ENCODE data around the gene ATP2C2. TPM values are rescaled to one million over a fixed set of nuclear protein-coding genes. Genes with fewer than 3 reads are reported as not detected.
"Not testable (repeated sequence)": the region's sequence is repeated elsewhere in the genome, so short reads cannot be mapped to it uniquely, and the experiment has no call there.

The ATP2C2 gene
- total RNA-seq, 1 donor from 2014 or later, result not detected

- peaks cover 18% of the 10 kb centered on the region for H3K9me3 Mint-ChIP-seq
- no peak overlapping the region for H3K27ac Mint-ChIP-seq
- no peak overlapping the region for H3K4me3 Mint-ChIP-seq
- TF ChIP-seq CTCF (IDR thresholded peaks at IDR 0.05), result no peak
- DNase-seq (no peak), ATAC-seq (ENCODE audit: low read depth) (no peak)
- ChIA-PET POLR2A (no interaction called here), CTCF (no interaction called here)
- peaks cover 4% of the 10 kb centered on the region for H3K27me3 Mint-ChIP-seq
- H3K36me3 Mint-ChIP-seq (ENCODE audit: low read depth), result no peaks in the 10 kb centered on the region
- intact Hi-C loops (cut with micrococcal nuclease), result no loop called here
- no peaks in the 10 kb centered on the region for H3K4me1 Mint-ChIP-seq
These were observed 18.7 kb downstream of the ATP2C2 start for GRCh38 chr16:84387021-84387420.

- no peaks in the 10 kb centered on the region for H3K36me3 Mint-ChIP-seq (ENCODE audit: low read depth)
- H3K4me1 Mint-ChIP-seq, result no peaks in the 10 kb centered on the region
- H3K27me3 Mint-ChIP-seq, result peaks cover 13% of the 10 kb centered on the region
- no peak for DNase-seq
- CTCF ChIA-PET, result no interaction called here
- TF ChIP-seq CTCF (IDR thresholded peaks at IDR 0.05), result no peak
- H3K27ac Mint-ChIP-seq, result no peak overlapping the region
- no peak overlapping the region for H3K4me3 Mint-ChIP-seq
- POLR2A ChIA-PET, result no interaction called here
- no peak for ATAC-seq (ENCODE audit: low read depth)
- peaks cover 10% of the 10 kb centered on the region for H3K9me3 Mint-ChIP-seq
- intact Hi-C loops (cut with micrococcal nuclease), result no loop called here
These were observed 21.9 kb downstream of the ATP2C2 start for GRCh38 chr16:84390131-84390785.

GRCh38 chr16:84391151-84392030, 23.1 kb downstream of the ATP2C2 start:
- intact Hi-C loops (cut with micrococcal nuclease), result no loop called here
- no peak for TF ChIP-seq CTCF (IDR thresholded peaks at IDR 0.05)
- Mint-ChIP-seq H3K36me3 (ENCODE audit: low read depth) (no peaks in the 10 kb centered on the region), H3K27me3 (peaks cover 16% of the 10 kb centered on the region), H3K4me1 (no peaks in the 10 kb centered on the region), H3K4me3 (no peak overlapping the region), H3K27ac (no peak overlapping the region), H3K9me3 (no peaks in the 10 kb centered on the region)
- ChIA-PET POLR2A (no interaction called here), CTCF (no interaction called here)
- DNase-seq (no peak), ATAC-seq (ENCODE audit: low read depth) (no peak)

- Mint-ChIP-seq H3K27me3 (peaks cover 16% of the 10 kb centered on the region), H3K4me3 (no peak overlapping the region), H3K27ac (no peak overlapping the region), H3K4me1 (no peaks in the 10 kb centered on the region), H3K9me3 (no peaks in the 10 kb centered on the region), H3K36me3 (ENCODE audit: low read depth) (no peaks in the 10 kb centered on the region)
- TF ChIP-seq CTCF (IDR thresholded peaks at IDR 0.05), result no peak
- ChIA-PET CTCF (no interaction called here), POLR2A (no interaction called here)
- ATAC-seq (ENCODE audit: low read depth), result no peak
- intact Hi-C loops (cut with micrococcal nuclease), result no loop called here
- DNase-seq, result no peak
These were observed 23.7 kb downstream of the ATP2C2 start for GRCh38 chr16:84392031-84392360.

- intact Hi-C loops (cut with micrococcal nuclease); H3K27ac Mint-ChIP-seq; ATAC-seq (ENCODE audit: low read depth); H3K36me3 Mint-ChIP-seq (ENCODE audit: low read depth); H3K4me1 Mint-ChIP-seq; DNase-seq; H3K9me3 Mint-ChIP-seq; CTCF ChIA-PET; H3K4me3 Mint-ChIP-seq; POLR2A ChIA-PET: not testable (repeated sequence)
- H3K27me3 Mint-ChIP-seq, result peaks cover 17% of the 10 kb centered on the region
These were observed 27.7 kb downstream of the ATP2C2 start for GRCh38 chr16:84396082-84396481.

Data from activated B cell treated with CpG ODN at 0.5 μM for 24 hours (primary cell).